Right forelimb (tissue), 1 donor: ENCODE data around the gene KRT28.
"Not testable (repeated sequence)": the region's sequence is repeated elsewhere in the genome, so short reads cannot be mapped to it uniquely, and the experiment has no call there.

ENCODE experiments used
- DNase-seq: peaks from one replicate; pipeline ENCODE4 v3.0.0-alpha.2; 2018

The KRT28 gene

GRCh38 chr17:40778461-40778860, 21.3 kb downstream of the KRT28 start:
- no peak for DNase-seq

- no peak for DNase-seq
Measured at GRCh38 chr17:40777971-40778370, 21.8 kb downstream of the KRT28 start.

- DNase-seq: no peak
Measured at GRCh38 chr17:40777459-40777858, 22.3 kb downstream of the KRT28 start.

DNA sequence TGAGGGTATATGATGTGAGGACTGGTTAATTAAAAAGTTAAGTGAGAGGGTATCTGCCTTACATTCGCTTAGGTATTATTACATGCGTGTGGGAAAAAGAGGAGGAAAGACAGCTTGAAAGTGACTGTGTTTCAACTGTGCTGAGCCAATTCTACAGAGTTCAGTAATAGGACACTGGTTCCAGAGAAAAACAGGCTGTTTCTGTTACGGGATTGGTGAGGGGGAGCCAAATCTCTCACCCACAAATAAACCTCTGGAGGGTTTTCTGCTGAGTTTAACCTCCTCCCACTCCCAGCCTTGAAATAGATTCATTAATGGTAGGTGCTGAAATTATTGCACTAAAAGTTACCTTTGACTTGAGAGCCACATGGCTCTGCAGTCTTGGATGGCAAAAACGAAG, 23.8 kb downstream of the KRT28 start:
- no peak for DNase-seq

GRCh38 chr17:40772101-40772500, 27.7 kb downstream of the KRT28 start, which contains the start of gene KRT26:
TSS of gene KRT26 (minus strand) at chr17:40772201. CDS start at chr17:40772113, 88 bp downstream.
- DNase-seq: no peak

GRCh38 chr17:40765657-40766056, 34.1 kb downstream of the KRT28 start:
- no peak for DNase-seq

- DNase-seq: no peak
Measured at GRCh38 chr17:40763752-40764151, 36.0 kb downstream of the KRT28 start.

GRCh38 chr17:40760105-40761016, 39.4 kb downstream of the KRT28 start:
- no peak for DNase-seq

DNA sequence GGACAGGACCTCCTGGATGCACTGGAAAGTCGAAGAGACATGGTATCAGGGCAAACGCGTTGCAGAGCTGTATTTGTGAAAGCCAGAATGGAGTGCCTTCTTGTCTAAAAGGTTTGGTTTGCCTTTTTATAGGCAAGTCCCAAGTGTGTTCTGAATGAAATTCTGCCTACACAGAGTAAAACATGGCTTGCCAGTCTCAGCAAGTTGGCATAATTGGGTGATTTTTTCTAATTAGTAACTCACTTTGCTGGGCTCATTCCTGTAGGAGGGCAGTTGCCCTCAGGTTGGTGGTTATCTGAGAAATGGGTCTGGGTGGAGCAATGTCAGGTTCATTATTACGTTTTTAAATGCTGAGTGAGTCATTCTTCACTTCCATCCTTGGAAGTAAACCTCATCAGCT, 44.5 kb downstream of the KRT28 start, which contains the start of gene KRT25:
TSS of gene KRT25 (minus strand) at position 101 of the 400 bp plus-strand sequence. CDS start at position 41, 60 bp downstream.
- no peak for DNase-seq

GRCh38 chr17:40753804-40754203, 46.0 kb downstream of the KRT28 start:
- DNase-seq: no peak

DNA sequence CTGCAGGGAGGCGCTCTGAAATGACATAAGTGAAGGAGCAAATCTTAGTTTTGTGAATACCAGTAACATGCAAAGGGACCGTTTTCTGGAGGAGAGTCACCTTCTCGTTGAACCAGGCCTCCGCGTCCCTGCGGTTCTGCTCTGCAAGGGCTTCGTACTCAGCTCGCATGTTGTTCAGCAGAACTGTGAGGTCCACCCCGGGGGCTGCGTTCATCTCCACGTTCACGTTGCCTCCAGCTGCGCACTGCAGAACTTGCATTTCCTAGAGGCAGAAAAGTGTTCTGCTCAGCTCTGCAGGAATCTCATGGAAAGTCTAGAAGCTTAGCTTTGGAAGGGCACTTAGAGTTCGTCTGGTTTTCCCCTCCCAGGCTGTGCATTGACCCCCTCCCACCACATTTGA, 48.7 kb downstream of the KRT28 start:
- no peak for DNase-seq

DNA sequence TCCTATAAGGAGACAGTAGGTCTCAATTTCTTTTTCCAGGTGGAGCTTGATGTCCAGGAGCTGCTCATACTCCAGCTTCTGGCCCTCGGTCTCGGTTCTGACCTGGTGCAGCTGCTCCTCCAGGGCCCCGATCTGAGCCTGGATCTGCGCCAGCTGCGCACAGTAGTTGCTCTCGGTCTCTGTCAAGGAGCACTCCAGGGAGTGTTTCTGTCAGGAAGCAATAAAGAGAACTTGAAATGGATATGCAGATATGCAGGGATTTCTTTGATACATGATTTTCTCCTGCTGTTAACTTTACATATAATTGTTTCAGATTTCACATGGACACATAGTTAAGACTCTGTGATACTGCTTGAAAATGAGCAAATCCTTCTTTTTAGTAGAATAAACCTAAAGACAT, 49.4 kb downstream of the KRT28 start:
- no peak for DNase-seq

DNA sequence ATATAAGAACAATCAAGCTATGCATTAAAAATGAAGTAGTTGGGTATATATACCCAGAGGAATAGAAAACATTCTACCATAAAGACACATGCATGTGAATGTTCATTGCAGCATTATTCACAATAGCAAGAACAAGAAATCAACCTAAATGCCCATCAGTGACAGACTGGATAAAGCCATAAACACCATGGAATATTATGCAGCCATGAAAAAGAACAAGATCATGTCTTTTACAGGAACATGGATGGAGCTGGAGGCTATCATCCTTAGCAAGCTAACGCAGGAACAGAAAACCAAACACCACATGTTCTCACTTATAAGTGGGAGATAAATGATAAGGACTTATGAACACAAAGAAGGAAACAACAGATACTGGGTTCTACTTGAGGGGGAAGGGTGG, 51.1 kb downstream of the KRT28 start:
- DNase-seq: not testable (repeated sequence)
